ENCODE results near the gene OR8B4. TPM values are rescaled to one million over a fixed set of nuclear protein-coding genes. Genes with fewer than 3 reads are reported as not detected.

The OR8B4 gene
- total RNA-seq, 1 experiment from 2014 or later, result not detected

Other genes starting within 250 kb of the OR8B4 start
- gene OR10D3, start 241.5 kb downstream of the OR8B4 start, total RNA-seq (2021), result not detected in 2 replicates
- gene OR8G1, start 183.8 kb downstream of the OR8B4 start, total RNA-seq (2021), result not detected in 2 replicates
- not detected in 2 replicates for gene OR8G5, start 168.5 kb downstream of the OR8B4 start, total RNA-seq (2021)
- gene OR8D1, start 110.9 kb downstream of the OR8B4 start, total RNA-seq (2021), result not detected in 2 replicates
- gene OR8D2, start 104.7 kb downstream of the OR8B4 start, total RNA-seq (2021), result not detected in 2 replicates
- not detected in 2 replicates for gene OR8B2, start 40.4 kb downstream of the OR8B4 start, total RNA-seq (2021)
- gene OR8B3, start 25.8 kb downstream of the OR8B4 start, total RNA-seq (2021), result not detected in 2 replicates
- not detected in 2 replicates for gene OR8B8, start 20.8 kb upstream of the OR8B4 start, total RNA-seq (2021)
- gene OR8B12, start 118.8 kb upstream of the OR8B4 start, total RNA-seq (2021), result not detected in 2 replicates
- gene OR8A1, start 145.1 kb upstream of the OR8B4 start, total RNA-seq (2021), result not detected in 2 replicates
- gene PANX3, start 186.6 kb upstream of the OR8B4 start, total RNA-seq (2021), result not detected in 2 replicates
- 22.3 and 24.3 TPM in 2 replicates for gene TBRG1, start 198.0 kb upstream of the OR8B4 start, total RNA-seq (2021)
- gene SIAE, start 248.9 kb upstream of the OR8B4 start, total RNA-seq (2021), result 29.2 and 37.9 TPM in 2 replicates
- 6.1 and 15.7 TPM in 2 replicates for gene SPA17, start 249.0 kb upstream of the OR8B4 start, total RNA-seq (2021)